DMS53 (cell line): ENCODE results near the gene TEDC2.
"Not testable (repeated sequence)": the region's sequence is repeated elsewhere in the genome, so short reads cannot be mapped to it uniquely, and the experiment has no call there.

Source experiments
- DNase-seq: peaks from one replicate; lab custom pipeline; 2025; lab: John Stamatoyannopoulos, UW

TEDC2 gene, protein sequence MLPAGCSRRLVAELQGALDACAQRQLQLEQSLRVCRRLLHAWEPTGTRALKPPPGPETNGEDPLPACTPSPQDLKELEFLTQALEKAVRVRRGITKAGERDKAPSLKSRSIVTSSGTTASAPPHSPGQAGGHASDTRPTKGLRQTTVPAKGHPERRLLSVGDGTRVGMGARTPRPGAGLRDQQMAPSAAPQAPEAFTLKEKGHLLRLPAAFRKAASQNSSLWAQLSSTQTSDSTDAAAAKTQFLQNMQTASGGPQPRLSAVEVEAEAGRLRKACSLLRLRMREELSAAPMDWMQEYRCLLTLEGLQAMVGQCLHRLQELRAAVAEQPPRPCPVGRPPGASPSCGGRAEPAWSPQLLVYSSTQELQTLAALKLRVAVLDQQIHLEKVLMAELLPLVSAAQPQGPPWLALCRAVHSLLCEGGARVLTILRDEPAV

DNA sequence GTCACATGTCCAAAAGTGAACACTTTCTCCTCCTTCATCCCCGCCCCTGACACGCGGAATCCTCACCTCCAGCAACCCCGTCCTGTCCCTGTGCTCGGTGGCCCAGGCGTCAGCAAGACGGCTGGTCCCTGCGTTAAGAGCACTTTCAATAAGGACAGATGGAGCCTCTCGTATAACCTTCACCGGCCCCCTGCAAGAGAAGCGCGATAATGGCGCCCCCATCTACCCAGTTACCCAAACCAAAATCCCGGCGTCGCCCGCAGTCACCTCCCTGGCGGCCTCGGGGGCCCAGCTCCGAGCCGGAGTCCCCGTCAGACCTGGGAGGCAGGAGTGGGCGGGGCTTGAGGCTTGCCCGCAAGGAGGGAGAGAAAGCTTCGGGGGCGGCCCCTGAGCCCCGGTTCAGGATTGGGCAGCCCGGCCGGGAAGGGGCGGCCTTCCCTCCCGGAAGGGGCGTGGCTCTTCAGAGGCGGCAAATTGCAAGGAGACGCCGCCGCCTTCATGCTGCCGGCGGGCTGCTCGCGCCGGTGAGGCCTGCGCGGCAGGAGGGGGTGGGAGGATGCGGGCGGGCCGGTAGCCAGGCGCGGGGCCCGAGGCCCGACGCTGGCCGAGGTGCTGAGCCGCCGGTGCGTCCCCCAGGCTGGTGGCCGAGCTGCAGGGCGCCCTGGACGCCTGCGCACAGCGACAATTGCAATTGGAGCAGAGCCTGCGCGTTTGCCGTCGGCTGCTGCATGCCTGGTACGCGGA is at the start of gene TEDC2:
Gene TEDC2, plus strand, starts transcription at position 463 of the 744 bp plus-strand sequence. Its CDS starts 36 bp downstream, at position 499.
- peak; percentile 97 for DNase-seq

DNA sequence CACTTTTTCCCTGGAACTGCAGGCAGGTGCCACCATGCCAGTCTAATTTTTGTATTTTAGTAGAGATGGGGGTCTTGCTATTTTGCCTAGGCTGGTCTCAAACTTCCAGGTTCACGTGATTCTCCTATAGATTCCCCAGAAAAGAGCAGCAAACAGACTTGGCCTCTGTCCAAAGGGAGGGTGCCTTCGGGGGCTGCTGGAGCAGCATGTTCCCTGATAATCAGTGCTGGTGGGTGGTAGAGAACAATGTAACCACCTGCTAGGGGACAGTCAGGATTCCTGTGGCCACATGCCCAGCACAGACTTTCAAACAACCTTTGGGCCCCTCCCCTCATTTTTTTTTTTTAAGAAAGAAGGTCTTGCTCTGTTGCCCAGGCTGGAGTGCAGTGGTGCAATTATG is 44.8 kb upstream of the TEDC2 start:
- no peak for DNase-seq

DNA sequence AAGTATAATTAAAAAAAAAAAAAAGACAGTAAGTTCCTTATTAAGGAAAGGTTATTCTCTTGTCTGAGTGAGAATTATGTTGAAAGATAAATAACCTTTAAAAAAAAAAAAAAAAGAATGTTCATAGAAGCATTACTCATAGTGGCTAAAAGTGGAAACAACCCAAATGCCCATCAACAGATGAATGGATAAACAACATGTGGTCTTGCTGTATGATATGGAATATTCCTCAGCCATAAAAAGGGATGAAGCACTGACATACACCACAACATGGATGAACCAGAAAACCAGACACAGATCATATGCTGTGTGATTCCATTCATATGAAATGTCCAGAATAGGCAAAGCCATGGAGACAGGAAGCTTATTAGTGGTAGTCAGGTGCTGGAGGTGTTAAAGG is 39.9 kb upstream of the TEDC2 start:
- no peak for DNase-seq

DNA sequence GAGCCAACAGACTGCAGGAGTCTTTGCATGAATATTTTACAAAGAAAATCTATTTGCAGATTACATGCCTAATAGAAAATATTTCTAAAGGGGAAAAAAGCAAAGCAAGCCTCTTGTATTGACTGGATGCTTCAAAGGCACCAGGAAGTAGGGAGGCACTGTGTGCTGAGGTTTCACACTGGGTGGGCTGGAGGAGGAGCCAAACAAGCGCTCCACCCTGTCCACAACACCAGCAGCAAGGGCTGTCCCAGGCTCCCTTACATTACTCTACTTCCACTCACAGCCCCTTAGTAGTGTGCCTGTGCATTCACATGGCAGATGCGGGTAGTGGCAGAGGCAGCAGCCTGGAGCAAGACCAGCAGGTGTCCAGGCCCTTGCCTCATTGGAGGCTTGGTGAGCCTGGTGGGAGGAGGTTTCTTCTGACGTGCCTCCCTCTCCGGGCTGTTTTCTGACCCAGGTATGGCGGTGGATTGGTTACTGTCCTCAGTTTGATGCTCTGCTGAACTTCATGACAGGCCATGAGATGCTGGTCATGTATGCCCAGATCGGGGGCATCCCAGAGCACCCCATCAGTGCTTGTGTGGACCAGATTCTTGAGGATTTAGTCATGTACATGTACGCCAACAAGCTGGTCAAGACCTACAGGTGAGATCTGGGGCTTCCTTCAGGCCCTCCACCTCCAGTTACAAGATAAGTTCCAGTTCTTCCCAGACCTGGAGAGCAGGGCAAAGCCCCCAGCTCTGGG is 37.6 kb upstream of the TEDC2 start:
- peak; percentile 34 for DNase-seq

DNA sequence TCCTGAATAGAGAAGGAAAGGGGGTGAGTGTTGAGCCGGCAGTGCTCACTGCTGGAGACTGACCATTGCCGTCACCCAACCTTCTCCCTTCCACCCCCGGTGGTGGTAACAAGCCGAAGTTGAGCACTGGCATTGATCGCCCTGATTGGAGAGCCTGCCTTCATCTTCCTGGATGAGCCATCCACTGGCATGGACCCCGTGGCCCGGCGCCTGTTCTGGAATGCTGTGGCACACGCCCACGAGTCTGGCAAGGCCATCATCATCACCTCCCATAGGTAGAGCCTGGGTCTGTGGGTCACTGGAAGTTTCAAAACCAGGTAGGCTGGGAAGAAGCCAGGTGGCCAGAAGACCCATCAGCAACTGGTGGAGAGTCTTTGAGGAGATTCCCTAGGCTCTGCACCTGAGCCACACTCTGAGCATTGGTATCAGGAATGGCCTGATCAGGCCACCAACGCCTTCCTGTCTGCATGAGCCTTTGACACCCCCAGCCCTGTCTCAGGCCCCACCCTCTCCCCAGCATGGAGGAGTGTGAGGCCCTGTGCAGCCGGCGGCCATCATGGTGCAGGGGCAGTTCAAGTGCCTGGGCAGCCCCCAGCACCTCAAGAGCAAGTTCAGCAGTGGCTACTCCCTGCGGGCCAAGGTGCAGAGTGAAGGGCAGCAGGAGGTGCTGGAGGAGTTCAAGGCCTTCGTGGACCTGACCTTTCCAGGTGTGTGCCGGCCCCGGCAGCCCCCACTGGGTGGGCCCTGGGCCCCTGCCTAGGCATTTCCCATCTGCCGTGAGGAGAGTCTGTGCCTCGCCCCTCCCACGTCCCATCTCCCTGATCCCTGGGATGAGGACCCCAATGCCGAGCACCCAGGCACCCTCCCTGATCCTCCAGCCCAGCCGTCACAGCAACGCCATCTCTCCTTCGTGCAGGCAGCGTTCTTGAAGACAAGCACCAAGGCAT is 35.6 kb upstream of the TEDC2 start:
- DNase-seq: no peak

DNA sequence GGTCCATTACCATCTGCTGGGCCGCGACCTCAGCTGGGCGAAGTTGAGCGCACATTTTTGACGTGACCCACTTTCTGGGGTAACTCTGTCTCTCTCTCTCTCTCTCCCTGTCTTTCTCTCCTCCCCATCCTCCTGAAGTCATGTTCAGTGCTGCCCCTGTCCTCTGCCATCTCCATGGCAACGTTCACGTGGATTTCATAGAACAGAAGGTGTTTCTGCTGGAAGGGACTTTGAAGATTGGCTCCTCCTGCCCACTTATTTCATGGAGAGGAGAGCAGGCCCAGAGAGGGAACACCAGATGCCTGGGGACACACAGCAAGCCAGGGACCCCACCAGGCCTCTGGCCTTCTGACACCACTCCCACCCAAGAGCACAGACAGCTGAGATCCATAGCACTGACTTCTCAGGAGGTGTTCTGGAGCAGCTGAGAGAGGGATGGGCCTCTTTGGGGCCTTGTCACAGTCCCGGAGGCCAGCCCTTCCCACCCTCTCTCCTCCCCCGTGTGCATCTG is 34.8 kb upstream of the TEDC2 start:
- DNase-seq: no peak

DNA sequence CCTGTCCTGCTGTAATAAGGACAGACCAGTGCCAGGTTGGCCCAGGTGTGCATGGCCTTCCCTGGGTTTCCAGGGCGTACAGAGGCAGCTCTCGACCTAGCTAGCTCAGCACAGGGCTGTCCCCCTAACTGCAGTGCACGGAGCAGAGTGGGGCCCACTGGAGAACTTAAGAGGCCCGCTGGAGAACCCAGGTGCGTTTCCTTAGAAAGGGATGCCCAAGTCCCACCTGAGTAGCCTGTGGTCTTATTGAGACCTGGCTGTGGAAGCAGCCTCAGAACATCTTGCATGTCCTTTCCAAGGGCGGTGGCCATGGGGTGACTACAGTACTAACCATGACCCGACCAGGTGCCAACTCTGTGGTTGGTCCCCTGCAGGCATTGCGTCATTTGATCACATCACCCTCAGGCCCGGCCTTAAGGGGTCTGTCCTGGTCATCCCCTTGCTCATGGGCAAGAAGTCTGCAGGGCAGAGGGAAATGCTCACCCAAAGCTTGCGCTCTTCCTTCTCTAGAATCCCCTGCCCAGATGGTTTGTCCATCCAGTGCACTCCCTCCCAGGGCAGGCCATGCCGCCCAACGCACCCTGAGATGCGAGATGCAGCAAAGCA is 34.0 kb upstream of the TEDC2 start:
- no peak for DNase-seq

DNA sequence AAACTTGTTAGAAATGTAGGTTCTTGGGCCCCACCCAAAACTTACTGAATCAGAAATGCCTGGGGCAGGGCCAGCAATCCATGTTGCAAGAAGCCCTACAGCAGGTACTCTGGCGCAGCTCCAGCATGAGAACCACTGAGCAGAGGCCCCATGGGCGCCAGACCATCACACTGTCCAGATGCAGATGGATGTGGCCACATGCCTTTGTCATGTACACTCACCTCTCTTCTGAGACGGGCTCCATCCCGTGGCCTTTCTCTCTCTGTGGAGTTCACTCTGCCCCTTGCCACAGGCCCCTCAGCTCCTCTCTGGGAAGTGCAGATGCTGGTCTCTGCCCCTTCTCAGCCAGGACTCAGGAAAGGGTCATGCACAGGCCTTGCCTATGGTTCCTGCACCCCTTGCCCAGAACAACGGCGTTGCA is 33.0 kb upstream of the TEDC2 start:
- DNase-seq: no peak

DNA sequence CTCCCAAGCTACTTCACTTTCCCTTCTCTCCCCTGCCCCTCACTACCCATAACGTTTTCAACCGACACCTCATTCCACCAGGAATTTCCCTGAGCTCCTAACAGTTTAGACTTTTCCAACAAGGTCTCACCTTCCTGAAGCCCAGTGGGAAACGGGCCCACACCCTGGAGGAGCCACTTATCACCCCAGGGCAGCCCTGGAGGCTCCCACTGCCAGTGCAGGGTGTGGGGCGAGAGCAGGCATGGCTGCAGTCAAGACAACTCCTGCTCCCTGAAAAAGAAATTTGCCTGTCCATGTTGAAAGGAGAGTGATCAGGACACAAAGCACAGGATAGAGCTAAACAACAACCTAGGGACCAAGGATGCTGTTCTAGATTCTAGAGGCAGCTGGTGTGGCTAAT is 32.4 kb upstream of the TEDC2 start:
- no peak for DNase-seq

DNA sequence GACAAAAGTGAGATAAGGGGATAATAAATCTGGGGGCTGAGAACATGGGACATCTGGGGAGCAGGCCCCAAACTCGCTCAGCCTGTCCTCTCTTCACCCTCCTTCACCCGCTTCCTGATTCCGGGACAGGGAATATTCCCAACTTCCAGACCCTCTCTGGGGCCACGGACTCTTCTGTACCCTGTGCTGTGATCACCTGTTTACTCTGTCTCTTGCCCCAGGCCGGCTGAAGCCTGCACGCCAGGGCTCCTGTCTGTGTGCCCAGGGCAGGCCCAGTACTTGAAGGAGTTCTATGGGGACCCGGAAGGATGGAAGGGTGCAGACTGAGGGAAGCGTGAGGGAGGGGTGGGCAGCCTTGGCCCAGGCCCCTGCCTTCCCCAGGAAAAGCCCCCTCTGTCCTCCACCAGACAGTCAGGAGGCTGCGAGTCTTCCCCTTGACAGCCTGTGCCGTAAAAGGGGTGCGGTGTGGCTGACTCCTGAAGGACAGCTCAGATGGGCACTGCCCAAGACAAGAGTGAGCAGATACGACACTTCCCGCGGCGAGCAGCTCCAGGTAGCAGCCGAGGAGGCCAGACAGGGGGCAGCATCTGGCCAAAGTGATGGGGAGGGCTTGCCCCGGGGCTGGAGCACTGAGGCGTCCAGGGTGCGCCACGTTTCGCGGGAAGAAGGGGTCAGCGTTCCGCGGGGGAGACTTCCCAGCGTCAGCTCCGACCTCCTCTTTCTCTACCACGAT is 31.7 kb upstream of the TEDC2 start:
- peak; percentile 66 for DNase-seq

DNA sequence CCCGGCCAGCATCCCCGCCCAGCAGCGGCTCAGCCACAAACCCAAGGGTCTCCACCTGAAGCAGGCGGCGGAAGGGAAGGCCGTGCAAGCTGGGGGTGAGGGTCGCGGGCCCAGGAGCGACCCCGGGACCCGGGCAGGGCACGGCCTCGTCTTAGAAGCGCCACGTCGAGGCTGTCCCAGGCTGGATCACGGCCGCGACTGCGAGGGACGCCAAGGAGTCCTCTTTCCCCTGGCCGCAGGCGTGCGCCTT is 31.2 kb upstream of the TEDC2 start:
- DNase-seq: no peak

DNA sequence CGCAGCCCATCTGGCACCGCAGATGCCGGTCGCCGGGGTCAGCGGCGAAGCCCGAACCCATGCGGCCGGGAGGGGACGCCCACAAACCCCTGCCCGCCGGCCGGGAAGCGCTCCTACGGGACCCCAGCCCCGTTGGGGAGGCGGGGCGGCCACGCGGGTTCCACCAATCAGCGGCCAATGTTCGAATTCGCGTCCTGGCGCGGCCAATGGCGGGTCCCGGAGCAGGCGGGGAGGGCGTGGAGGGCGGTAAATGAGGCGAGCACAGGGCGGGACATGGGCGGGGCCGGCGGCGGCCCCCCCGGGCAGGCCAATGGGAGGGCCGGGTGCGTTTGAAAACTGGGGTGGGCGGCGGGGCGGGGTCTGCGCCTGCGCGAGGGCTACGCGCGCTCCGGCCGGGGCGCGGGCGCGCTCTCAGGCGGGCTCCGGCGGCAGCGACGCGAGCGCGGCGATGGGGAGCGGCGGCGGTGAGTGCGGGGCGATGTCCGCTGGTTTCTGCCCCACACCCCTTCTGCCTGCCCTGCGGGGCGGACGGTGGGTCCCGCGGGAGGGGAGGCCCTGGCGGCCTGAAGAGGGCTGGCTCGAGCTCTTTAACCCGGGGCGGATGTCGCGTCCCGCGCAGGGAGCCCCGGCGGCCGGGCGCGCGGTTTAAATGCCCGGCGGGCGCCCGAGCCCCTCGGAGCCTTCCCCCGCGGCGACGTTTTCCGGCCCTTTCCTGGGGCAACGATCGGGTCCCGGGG is 30.7 kb upstream of the TEDC2 start, which contains the start of gene CCNF:
Gene CCNF, plus strand, starts transcription at position 414 of the 737 bp plus-strand sequence. Its CDS starts 35 bp downstream, at position 449.
- peak; percentile 95 for DNase-seq

DNA sequence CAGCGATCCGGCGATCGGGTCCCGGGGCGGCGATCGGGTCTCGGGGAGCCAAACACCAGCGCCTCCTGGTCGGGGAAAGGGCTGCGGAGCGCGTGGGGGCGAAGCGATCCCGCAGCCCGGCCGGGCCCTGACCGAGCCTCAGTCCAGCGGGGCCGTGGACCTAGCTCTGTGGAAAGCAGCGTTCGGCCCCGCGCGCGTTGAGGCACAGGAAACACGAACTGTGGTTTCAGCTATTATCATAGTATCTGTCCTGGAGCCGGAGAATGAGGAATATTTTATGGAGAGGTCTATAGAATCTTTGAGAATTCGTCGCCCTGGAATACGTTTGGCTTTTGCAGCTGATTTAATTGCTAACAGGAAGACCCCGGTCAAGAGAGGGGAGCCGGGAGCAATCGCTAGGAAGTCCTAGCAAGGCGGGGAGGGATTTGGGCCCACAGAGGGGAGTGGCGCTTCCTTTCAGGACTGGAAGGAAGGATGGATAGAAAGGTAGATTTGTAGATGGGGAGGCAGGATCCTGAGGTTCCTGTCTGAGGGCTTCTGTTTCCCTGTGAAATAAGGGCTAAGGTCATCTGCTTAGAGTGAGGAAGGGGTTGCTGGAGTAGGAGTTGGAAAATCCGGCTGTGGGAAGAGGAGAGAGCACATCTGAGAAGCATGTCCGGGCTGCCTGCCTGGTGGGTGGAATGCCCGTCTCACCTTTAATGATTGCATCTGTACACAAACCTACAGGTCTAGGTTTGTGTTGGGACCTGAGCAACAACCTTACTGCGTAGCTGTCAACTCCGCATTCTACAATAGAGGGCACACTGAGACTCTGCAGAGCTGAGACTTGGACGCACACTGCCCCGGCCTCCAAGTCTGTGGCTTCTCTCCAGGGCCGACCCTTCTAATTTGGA is 29.9 kb upstream of the TEDC2 start:
- DNase-seq: no peak

DNA sequence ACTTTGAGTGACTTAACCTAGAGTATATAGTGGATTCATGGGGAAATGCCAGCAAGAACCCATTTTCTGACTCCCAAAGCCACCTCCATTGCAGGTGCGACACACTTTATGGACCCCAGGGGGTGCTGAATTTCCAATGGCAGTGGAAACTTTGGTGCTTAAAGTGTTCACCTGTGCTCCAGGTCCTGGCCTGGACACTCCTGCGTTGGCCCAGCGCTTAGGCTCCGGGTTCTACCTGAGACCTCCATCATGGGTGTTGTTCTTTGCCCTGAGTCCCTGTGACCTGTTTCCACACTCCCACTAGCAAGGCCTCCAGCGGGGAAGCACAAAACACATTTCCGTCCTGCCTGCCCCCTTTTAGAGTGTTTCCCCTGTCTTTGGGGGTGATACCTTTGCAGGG is 27.6 kb upstream of the TEDC2 start:
- DNase-seq: no peak

DNA sequence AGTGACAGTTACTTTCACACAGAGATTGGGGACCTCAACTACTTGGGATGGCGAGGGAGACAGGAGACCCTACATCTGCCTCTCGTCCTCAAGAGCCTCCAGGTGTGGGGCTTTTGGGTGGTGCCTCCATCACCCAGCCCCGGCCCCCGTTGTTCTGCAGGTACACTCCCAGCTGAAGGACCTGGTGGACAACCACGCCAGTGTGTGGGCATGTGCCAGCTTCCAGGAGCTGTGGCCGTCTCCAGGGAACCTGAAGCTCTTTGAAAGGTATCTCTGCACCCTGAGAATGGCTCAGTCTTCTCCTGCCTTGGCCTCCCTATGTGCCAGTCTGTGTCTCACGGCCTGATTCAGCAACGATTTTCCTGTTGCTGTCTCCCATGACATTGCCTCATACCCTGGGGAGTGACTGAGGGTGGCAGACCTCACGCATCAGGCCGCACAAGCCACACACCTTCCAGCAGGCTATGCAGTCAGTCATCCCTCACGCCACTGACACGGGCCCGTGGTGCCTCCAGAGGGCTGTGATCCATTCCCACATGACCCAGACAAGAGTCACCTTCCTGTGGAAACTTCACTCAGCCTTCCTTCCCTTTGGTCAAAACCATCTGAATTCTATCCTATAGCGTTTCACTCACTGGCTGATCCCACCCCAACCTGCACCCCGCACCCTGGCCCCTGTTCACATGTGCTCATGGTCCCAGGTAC is 27.0 kb upstream of the TEDC2 start:
- no peak for DNase-seq

DNA sequence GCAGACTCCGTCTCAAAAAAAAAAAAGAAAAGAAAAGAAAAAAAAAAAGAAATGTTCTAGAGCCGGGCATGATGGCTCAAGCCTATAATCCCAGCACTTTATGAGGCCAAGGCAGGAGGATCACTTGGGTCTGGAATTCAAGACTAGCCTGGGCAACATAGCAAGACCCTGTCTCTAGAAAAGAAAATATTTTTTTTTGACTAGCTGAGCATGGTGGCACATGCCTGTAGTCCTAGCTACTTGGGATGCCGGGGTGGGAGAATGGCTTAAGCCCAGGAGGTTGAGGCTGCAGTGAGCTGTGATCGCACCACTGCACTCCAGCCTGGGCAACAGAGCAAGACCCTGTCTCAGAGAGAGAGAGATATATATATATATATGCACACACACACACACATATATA is 24.7 kb upstream of the TEDC2 start:
- DNase-seq: not testable (repeated sequence)

DNA sequence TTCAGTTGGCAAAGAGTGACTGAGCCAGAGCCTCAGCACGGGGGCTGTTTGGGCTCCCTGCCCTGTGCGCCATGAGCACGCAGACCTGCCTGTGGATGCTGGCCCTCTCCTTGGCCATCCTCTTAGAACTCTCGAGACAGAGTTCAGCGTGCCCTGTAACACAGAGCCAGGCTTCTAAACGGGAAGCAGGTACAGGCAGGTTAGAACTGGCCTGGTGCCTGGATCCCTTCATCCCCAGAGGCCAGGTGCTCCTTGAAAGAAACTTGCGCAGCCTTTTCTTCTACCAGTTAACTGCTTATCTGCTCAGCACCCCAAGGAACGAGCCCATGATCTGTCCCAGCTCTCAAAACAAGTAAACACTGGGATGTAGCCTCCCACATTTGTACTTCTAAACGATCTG is 23.8 kb upstream of the TEDC2 start:
- DNase-seq: no peak
